H4 (cell line): ENCODE data around the gene GK. TPM values are rescaled to one million over a fixed set of nuclear protein-coding genes. Genes with fewer than 3 reads are reported as not detected.
"Not testable (repeated sequence)": the region's sequence is repeated elsewhere in the genome, so short reads cannot be mapped to it uniquely, and the experiment has no call there.

Source experiments
- DNase-seq: peaks from one replicate; pipeline ENCODE4 v3.0.0-alpha.2; 2015; ENCODE audit warnings: low spot score
- total RNA-seq: library from RNA; depleted of rRNA; stranded (reverse); fragments of >200 nt; shearing (Covaris generic); gene quantifications from 2 replicates; pipeline ENCODE4 v1.2.3, GENCODE V29; 2014

The GK gene
- total RNA-seq, 1 experiment from 2014 or later, result 7.4 TPM

- not testable (repeated sequence) for DNase-seq
These were observed 1.2 kb downstream of the GK start for GRCh38 chrX:30654386-30654785.

- no peak for DNase-seq
These were observed 1.9 kb downstream of the GK start for GRCh38 chrX:30654989-30655607.

GRCh38 chrX:30655991-30656390 lies 2.8 kb downstream of the GK start:
- DNase-seq, result no peak

GRCh38 chrX:30657196-30658161 lies 4.3 kb downstream of the GK start:
- DNase-seq, result no peak

GRCh38 chrX:30659421-30659820 lies 6.2 kb downstream of the GK start:
- DNase-seq, result peak; percentile 37

- no peak for DNase-seq
These were observed 8.0 kb downstream of the GK start for GRCh38 chrX:30661228-30661627.

GRCh38 chrX:30663322-30663721 lies 10.1 kb downstream of the GK start:
- no peak for DNase-seq

GRCh38 chrX:30665471-30665870 lies 12.2 kb downstream of the GK start:
- no peak for DNase-seq

GRCh38 chrX:30666094-30666493 lies 12.9 kb downstream of the GK start:
- no peak for DNase-seq

- DNase-seq, result no peak
These were observed 15.4 kb downstream of the GK start for GRCh38 chrX:30668581-30668980.

GRCh38 chrX:30671189-30671588 lies 18.0 kb downstream of the GK start:
- DNase-seq, result not testable (repeated sequence)

GRCh38 chrX:30673127-30673796 lies 20.0 kb downstream of the GK start:
- DNase-seq, result no peak

GRCh38 chrX:30673884-30674598 lies 20.8 kb downstream of the GK start:
- DNase-seq, result no peak

GRCh38 chrX:30674799-30675198 lies 21.6 kb downstream of the GK start:
- no peak for DNase-seq

GRCh38 chrX:30679369-30679768 lies 26.1 kb downstream of the GK start:
- DNase-seq, result no peak

- DNase-seq, result no peak
These were observed 27.4 kb downstream of the GK start for GRCh38 chrX:30680618-30681017.

- DNase-seq, result no peak
These were observed 35.4 kb downstream of the GK start for GRCh38 chrX:30688641-30689040.

GRCh38 chrX:30689116-30689515 lies 35.9 kb downstream of the GK start:
- DNase-seq, result no peak

- DNase-seq, result no peak
These were observed 37.1 kb downstream of the GK start for GRCh38 chrX:30690330-30690729.

- no peak for DNase-seq
These were observed 40.9 kb downstream of the GK start for GRCh38 chrX:30693999-30694650.

GRCh38 chrX:30702736-30703135 lies 49.5 kb downstream of the GK start:
- DNase-seq, result no peak
